ENCODE data around the gene ALDOA.
"Not testable (repeated sequence)": the region's sequence is repeated elsewhere in the genome, so short reads cannot be mapped to it uniquely, and the experiment has no call there.

The ALDOA gene

DNA sequence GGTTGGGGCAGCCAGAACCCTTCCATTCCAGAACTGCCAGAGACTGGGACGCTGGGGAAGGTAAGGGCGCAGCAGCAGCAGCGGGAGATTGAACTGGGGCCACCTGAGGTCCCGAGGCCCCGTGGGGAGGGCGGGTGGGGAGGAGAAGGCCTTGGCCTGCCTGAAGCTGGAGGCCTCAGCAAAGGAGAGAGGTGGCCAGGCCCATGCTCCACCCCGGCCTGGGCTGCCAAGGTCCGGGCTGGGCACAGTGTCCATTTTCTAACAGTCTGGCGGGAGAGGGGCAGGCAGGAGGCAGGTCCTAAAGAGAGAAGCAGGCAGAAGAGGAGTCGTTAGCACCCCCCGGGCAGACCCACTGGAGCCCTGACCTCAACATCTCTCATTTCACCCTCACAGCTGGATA lies 48.9 kb downstream of the ALDOA start:
- FAIRE-seq (no peak), DNase-seq (ENCODE audit: low spot score) (no peak)

GRCh38 chr16:30114833-30115232 lies 49.3 kb downstream of the ALDOA start:
- FAIRE-seq; DNase-seq (ENCODE audit: low spot score): not testable (repeated sequence)

- DNase-seq (ENCODE audit: low spot score) (no peak), FAIRE-seq (no peak)
Measured at GRCh38 chr16:30115238-30115637, 49.7 kb downstream of the ALDOA start.

GRCh38 chr16:30116291-30117207 lies 51.0 kb downstream of the ALDOA start:
- no peak for FAIRE-seq
- no peak for DNase-seq (ENCODE audit: low spot score)

GRCh38 chr16:30117768-30118167 lies 52.2 kb downstream of the ALDOA start:
- FAIRE-seq = no peak
- DNase-seq (ENCODE audit: low spot score) = no peak

- no peak for DNase-seq (ENCODE audit: low spot score)
- FAIRE-seq = no peak
Measured at GRCh38 chr16:30119428-30119827, 53.9 kb downstream of the ALDOA start.
